GM12878 (cell line): Measurements from ENCODE around the gene DENND1B.

Experiments used
- EP300 ChIP-seq, 2 experiments: fragments of 150-350 bp in 1 of 2; IDR thresholded peaks; 2 replicates each; pipeline ENCODE4 v1.6.1; 2011 to 2012; ENCODE audit warnings: low read depth in 2 of 2, low read length in 2 of 2, borderline replicate concordance in 1 of 2, improper control_type of control experiment in 1 of 2, inconsistent platforms in 1 of 2; ENCODE audit not compliant: control insufficient read depth in 1 of 2
- NFIC ChIP-seq: IDR thresholded peaks from 2 replicates; pipeline ENCODE4 v1.6.1; 2012; ENCODE audit warnings: low read depth, mild to moderate bottlenecking, inconsistent platforms, low read length, moderate library complexity
- NR2C2 ChIP-seq: IDR thresholded peaks from 2 replicates; pipeline ENCODE4 v1.6.1; 2011; ENCODE audit warnings: borderline replicate concordance, low read depth; ENCODE audit not compliant: control insufficient read depth, insufficient read length
- TF ChIP-seq, protein P1 (sequence below): IDR thresholded peaks from 2 replicates; pipeline ENCODE4 v1.6.1; 2012; ENCODE audit warnings: low read depth, low read length, improper control_type of control experiment

GRCh38 chr1:197732187-197732586 is 43.1 kb downstream of the DENND1B start:
- TF ChIP-seq NFIC (no peak), EP300 (IDR thresholded peaks at IDR 0.05; ENCODE audit: borderline replicate concordance in 1 of 2, control insufficient read depth in 1 of 2, low read depth in 2 of 2, low read length in 2 of 2) (no peak), NR2C2 (no peak)
- TF ChIP-seq, protein P1, sequence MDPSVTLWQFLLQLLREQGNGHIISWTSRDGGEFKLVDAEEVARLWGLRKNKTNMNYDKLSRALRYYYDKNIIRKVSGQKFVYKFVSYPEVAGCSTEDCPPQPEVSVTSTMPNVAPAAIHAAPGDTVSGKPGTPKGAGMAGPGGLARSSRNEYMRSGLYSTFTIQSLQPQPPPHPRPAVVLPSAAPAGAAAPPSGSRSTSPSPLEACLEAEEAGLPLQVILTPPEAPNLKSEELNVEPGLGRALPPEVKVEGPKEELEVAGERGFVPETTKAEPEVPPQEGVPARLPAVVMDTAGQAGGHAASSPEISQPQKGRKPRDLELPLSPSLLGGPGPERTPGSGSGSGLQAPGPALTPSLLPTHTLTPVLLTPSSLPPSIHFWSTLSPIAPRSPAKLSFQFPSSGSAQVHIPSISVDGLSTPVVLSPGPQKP, result no peak
